ENCODE results near the gene PCCA. TPM values are rescaled to one million over a fixed set of nuclear protein-coding genes. Genes with fewer than 3 reads are reported as not detected.
"Not testable (repeated sequence)": the region's sequence is repeated elsewhere in the genome, so short reads cannot be mapped to it uniquely, and the experiment has no call there.

Gene PCCA
- total and polyA plus RNA-seq, 2 experiments from 2014 or later = 41.9 to 46.6 TPM

DNA sequence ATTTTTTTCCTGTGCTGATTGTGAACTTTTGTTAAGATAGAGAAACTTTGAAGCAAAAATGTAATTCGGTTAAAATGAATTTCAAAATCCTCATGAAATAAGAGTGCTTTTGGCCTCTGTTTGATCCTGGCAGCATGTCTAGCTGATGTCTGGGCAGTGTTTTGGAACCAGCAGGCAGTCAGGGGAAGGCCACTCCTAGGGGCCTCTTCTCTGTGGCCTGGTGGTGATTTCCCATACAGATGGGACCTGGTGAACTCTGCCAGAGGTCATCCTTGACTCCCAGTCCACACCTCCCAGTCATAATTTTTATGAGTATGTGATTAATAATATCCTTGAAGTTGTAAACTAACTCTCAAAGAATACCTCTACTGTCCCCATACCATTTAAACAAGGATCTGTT, 226.6 kb downstream of the PCCA start:
- no peaks in the 10 kb centered on the region for H3K27me3 ChIP-seq (ENCODE audit: insufficient read depth)
- peaks cover 8% of the 10 kb centered on the region; the same call in 1 of the 2 replicates for H3K4me1 ChIP-seq (ENCODE audit: insufficient read depth)
- no peaks in the 10 kb centered on the region for H3K9me2 ChIP-seq (ENCODE audit: insufficient read depth)
- no peak overlapping the region for H2AFZ ChIP-seq
- TF ChIP-seq ZNF114 (CRISPR knock-in tag; IDR thresholded peaks at IDR 0.05) (no peak), JUNB (IDR thresholded peaks at IDR 0.05; ENCODE audit: unreplicated experiment) (no peak), EZH2phosphoT487 (IDR thresholded peaks at IDR 0.05; ENCODE audit: unreplicated experiment) (no peak), ZNF331 (CRISPR knock-in tag; IDR thresholded peaks at IDR 0.05; ENCODE audit: low read depth) (no peak), CREB1 (CRISPR knock-in tag; IDR thresholded peaks at IDR 0.05; ENCODE audit: low read depth) (no peak), STAT1 (IDR thresholded peaks at IDR 0.05; ENCODE audit: unreplicated experiment) (no peak), NANOG (IDR thresholded peaks at IDR 0.05; ENCODE audit: borderline replicate concordance) (no peak)
- TF ChIP-seq, protein P1, sequence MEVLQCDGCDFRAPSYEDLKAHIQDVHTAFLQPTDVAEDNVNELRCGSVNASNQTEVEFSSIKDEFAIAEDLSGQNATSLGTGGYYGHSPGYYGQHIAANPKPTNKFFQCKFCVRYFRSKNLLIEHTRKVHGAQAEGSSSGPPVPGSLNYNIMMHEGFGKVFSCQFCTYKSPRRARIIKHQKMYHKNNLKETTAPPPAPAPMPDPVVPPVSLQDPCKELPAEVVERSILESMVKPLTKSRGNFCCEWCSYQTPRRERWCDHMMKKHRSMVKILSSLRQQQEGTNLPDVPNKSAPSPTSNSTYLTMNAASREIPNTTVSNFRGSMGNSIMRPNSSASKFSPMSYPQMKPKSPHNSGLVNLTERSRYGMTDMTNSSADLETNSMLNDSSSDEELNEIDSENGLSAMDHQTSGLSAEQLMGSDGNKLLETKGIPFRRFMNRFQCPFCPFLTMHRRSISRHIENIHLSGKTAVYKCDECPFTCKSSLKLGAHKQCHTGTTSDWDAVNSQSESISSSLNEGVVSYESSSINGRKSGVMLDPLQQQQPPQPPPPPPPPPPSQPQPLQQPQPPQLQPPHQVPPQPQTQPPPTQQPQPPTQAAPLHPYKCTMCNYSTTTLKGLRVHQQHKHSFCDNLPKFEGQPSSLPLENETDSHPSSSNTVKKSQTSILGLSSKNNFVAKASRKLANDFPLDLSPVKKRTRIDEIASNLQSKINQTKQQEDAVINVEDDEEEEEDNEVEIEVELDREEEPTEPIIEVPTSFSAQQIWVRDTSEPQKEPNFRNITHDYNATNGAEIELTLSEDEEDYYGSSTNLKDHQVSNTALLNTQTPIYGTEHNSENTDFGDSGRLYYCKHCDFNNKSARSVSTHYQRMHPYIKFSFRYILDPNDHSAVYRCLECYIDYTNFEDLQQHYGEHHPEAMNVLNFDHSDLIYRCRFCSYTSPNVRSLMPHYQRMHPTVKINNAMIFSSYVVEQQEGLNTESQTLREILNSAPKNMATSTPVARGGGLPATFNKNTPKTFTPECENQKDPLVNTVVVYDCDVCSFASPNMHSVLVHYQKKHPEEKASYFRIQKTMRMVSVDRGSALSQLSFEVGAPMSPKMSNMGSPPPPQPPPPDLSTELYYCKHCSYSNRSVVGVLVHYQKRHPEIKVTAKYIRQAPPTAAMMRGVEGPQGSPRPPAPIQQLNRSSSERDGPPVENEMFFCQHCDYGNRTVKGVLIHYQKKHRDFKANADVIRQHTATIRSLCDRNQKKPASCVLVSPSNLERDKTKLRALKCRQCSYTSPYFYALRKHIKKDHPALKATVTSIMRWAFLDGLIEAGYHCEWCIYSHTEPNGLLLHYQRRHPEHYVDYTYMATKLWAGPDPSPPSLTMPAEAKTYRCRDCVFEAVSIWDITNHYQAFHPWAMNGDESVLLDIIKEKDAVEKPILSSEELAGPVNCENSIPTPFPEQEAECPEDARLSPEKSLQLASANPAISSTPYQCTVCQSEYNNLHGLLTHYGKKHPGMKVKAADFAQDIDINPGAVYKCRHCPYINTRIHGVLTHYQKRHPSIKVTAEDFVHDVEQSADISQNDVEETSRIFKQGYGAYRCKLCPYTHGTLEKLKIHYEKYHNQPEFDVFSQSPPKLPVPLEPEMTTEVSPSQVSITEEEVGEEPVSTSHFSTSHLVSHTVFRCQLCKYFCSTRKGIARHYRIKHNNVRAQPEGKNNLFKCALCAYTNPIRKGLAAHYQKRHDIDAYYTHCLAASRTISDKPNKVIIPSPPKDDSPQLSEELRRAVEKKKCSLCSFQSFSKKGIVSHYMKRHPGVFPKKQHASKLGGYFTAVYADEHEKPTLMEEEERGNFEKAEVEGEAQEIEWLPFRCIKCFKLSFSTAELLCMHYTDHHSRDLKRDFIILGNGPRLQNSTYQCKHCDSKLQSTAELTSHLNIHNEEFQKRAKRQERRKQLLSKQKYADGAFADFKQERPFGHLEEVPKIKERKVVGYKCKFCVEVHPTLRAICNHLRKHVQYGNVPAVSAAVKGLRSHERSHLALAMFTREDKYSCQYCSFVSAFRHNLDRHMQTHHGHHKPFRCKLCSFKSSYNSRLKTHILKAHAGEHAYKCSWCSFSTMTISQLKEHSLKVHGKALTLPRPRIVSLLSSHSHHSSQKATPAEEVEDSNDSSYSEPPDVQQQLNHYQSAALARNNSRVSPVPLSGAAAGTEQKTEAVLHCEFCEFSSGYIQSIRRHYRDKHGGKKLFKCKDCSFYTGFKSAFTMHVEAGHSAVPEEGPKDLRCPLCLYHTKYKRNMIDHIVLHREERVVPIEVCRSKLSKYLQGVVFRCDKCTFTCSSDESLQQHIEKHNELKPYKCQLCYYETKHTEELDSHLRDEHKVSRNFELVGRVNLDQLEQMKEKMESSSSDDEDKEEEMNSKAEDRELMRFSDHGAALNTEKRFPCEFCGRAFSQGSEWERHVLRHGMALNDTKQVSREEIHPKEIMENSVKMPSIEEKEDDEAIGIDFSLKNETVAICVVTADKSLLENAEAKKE (CRISPR knock-in tag; IDR thresholded peaks at IDR 0.05) = no peak
- TF ChIP-seq, protein P2, sequence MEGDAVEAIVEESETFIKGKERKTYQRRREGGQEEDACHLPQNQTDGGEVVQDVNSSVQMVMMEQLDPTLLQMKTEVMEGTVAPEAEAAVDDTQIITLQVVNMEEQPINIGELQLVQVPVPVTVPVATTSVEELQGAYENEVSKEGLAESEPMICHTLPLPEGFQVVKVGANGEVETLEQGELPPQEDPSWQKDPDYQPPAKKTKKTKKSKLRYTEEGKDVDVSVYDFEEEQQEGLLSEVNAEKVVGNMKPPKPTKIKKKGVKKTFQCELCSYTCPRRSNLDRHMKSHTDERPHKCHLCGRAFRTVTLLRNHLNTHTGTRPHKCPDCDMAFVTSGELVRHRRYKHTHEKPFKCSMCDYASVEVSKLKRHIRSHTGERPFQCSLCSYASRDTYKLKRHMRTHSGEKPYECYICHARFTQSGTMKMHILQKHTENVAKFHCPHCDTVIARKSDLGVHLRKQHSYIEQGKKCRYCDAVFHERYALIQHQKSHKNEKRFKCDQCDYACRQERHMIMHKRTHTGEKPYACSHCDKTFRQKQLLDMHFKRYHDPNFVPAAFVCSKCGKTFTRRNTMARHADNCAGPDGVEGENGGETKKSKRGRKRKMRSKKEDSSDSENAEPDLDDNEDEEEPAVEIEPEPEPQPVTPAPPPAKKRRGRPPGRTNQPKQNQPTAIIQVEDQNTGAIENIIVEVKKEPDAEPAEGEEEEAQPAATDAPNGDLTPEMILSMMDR (conservative IDR thresholded peaks at IDR 0.05; ENCODE audit: low read depth in 2 of 2) = no peak
- no peaks in the 10 kb centered on the region for H3K36me3 ChIP-seq (ENCODE audit: insufficient read depth)
- Mint-ChIP-seq H3K36me3 (ENCODE audit: low read depth) (peaks cover 27% of the 10 kb centered on the region), H3K27ac (no peak overlapping the region), H3K4me1 (peaks cover 26% of the 10 kb centered on the region), H3K9me3 (peaks cover 13% of the 10 kb centered on the region; the same call in 2 of the 3 replicates), H3K4me3 (no peak overlapping the region), H3K27me3 (ENCODE audit: insufficient read depth, low read depth, poor library complexity) (no peaks in the 10 kb centered on the region)
- H3K79me2 ChIP-seq (replicated peaks; ENCODE audit: insufficient read depth) = no peaks in the 10 kb centered on the region
- ATAC-seq = peak; percentile 59
- no peaks in the 10 kb centered on the region for H3F3A ChIP-seq (replicated peaks; ENCODE audit: low read depth)
- no peaks in the 10 kb centered on the region for H4K20me1 ChIP-seq (replicated peaks; ENCODE audit: insufficient read depth)
- H3K4me2 ChIP-seq = no peak overlapping the region
- no peak overlapping the region for H3K4me3 ChIP-seq
- DNase-seq (ENCODE audit: low spot score) = no peak
- H3K27ac ChIP-seq (ENCODE audit: low read depth) = no peak overlapping the region

DNA sequence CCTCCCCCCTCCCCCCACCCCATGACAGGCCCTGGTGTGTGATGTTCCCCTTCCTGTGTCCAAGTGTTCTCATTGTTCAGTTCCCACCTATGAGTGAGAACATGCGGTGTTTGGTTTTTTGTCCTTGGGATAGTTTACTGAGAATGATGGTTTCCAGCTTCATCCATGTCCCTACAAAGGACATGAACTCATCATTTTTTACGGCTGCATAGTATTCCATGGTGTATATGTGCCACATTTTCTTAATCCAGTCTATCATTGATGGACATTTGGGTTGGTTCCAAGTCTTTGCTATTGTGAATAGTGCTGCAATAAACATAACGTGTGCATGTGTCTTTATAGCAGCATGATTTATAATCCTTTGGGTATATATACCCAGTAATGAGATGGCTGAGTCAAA, 229.6 kb downstream of the PCCA start:
- H2AFZ ChIP-seq; H3K27me3 ChIP-seq (ENCODE audit: insufficient read depth); H3K4me3 ChIP-seq; H3K9me2 ChIP-seq (ENCODE audit: insufficient read depth); H3K27ac ChIP-seq (ENCODE audit: low read depth); H3K27me3 Mint-ChIP-seq (ENCODE audit: insufficient read depth, low read depth, poor library complexity); H3K4me1 ChIP-seq (ENCODE audit: insufficient read depth); H3K4me3 Mint-ChIP-seq; H3F3A ChIP-seq (replicated peaks; ENCODE audit: low read depth); ATAC-seq; H3K4me2 ChIP-seq; H4K20me1 ChIP-seq (replicated peaks; ENCODE audit: insufficient read depth); H3K79me2 ChIP-seq (replicated peaks; ENCODE audit: insufficient read depth); H3K36me3 ChIP-seq (ENCODE audit: insufficient read depth); H3K27ac Mint-ChIP-seq; DNase-seq (ENCODE audit: low spot score): not testable (repeated sequence)
- peaks cover 20% of the 10 kb centered on the region for H3K4me1 Mint-ChIP-seq
- peaks cover 27% of the 10 kb centered on the region for H3K36me3 Mint-ChIP-seq (ENCODE audit: low read depth)
- H3K9me3 Mint-ChIP-seq = peaks cover 13% of the 10 kb centered on the region; the same call in 2 of the 3 replicates

Data from GM23338 (cell line).